ENCODE measurements around the gene HPN. TPM values are rescaled to one million over a fixed set of nuclear protein-coding genes. Genes with fewer than 3 reads are reported as not detected.

The HPN gene
- total RNA-seq, 3 donors from 2014 or later (not counting 1 experiment from before 2014, with no cell fraction given): not detected

DNA sequence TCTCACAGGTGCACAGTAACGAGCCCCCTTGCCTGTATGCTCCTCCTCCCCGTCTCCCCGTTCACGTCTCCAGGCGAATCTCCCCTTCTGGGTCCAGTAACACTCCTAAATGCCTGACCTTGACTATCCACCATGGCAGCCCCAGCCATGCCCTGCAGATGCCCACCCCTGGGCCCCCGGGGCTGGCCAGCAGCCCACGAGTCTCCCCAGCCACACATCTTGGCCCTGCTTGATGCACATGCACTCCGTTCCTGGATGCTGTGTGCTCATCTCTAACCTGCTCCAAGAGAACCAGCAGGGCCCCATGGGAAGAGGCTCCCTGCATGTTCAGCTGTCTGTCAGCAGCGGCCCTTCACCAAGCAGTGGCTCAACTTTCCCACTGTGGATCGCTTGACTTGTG lies 32.0 kb downstream of the HPN start:
- Mint-ChIP-seq H3K4me3 (no peak overlapping the region), H3K27me3 (ENCODE audit: low read depth in 2 of 2) (peaks cover 0 to 10% of the 10 kb centered on the region in 2 donors), H3K9me3 (no peaks in the 10 kb centered on the region), H3K27ac (no peak overlapping the region), H3K4me1 (peaks cover 0 to 22% of the 10 kb centered on the region in 2 donors), H3K36me3 (no peaks in the 10 kb centered on the region)
- H3K4me1 ChIP-seq (ENCODE audit: control insufficient read depth, insufficient read depth, low read length): peaks cover 22% of the 10 kb centered on the region
- H3K4me3 ChIP-seq (ENCODE audit: low read length): no peak overlapping the region
- WGBS (ENCODE audit: insufficient coverage): 86% methylated on average over 10 of the region's 10 CpGs
- TF ChIP-seq, protein P1, sequence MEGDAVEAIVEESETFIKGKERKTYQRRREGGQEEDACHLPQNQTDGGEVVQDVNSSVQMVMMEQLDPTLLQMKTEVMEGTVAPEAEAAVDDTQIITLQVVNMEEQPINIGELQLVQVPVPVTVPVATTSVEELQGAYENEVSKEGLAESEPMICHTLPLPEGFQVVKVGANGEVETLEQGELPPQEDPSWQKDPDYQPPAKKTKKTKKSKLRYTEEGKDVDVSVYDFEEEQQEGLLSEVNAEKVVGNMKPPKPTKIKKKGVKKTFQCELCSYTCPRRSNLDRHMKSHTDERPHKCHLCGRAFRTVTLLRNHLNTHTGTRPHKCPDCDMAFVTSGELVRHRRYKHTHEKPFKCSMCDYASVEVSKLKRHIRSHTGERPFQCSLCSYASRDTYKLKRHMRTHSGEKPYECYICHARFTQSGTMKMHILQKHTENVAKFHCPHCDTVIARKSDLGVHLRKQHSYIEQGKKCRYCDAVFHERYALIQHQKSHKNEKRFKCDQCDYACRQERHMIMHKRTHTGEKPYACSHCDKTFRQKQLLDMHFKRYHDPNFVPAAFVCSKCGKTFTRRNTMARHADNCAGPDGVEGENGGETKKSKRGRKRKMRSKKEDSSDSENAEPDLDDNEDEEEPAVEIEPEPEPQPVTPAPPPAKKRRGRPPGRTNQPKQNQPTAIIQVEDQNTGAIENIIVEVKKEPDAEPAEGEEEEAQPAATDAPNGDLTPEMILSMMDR (IDR thresholded peaks at IDR 0.05): no peak
- H3K27me3 ChIP-seq (ENCODE audit: control insufficient read depth, insufficient read depth, low read length): no peaks in the 10 kb centered on the region
- intact Hi-C loops (cut with micrococcal nuclease): no loop called here
- no peaks in the 10 kb centered on the region for H3K36me3 ChIP-seq (ENCODE audit: control insufficient read depth, insufficient read depth, low read length)
- no peak for DNase-seq
- H3K27ac ChIP-seq (ENCODE audit: low read length): no peak overlapping the region
- peaks cover 7% of the 10 kb centered on the region for H3K9me3 ChIP-seq (ENCODE audit: control insufficient read depth, insufficient read depth, low read length)
- no peak for ATAC-seq

DNA sequence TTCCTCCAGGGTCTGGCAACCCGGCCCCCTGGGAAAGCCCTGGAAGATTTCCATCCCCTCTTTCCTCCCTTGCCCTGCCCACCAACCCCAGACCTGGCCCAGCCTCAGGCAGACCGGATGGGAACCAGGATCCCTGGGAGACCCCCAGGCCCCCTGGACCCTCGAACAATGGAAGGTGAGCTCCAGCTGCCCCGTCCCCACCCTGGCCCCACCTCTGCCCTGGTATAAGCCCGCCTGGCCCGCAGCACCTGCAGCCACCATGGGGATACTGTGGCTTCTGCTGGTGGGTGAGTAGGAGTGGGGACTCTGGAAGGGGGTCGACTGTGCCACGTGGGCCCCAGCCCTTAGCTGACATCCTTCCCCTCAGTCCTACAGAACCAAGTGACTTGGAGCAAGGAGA lies 32.4 kb downstream of the HPN start:
- Mint-ChIP-seq H3K27me3 (ENCODE audit: low read depth in 2 of 2) (peaks cover 0 to 13% of the 10 kb centered on the region in 2 donors), H3K36me3 (no peaks in the 10 kb centered on the region), H3K4me1 (peaks cover 0 to 22% of the 10 kb centered on the region in 2 donors), H3K27ac (no peak overlapping the region), H3K9me3 (no peaks in the 10 kb centered on the region), H3K4me3 (no peak overlapping the region)
- Histone ChIP-seq H3K4me1 (ENCODE audit: control insufficient read depth, insufficient read depth, low read length) (peaks cover 22% of the 10 kb centered on the region), H3K27ac (ENCODE audit: low read length) (no peak overlapping the region), H3K27me3 (ENCODE audit: control insufficient read depth, insufficient read depth, low read length) (no peaks in the 10 kb centered on the region), H3K4me3 (ENCODE audit: low read length) (no peak overlapping the region), H3K9me3 (ENCODE audit: control insufficient read depth, insufficient read depth, low read length) (peaks cover 7% of the 10 kb centered on the region), H3K36me3 (ENCODE audit: control insufficient read depth, insufficient read depth, low read length) (no peaks in the 10 kb centered on the region)
- ATAC-seq (no peak), DNase-seq (no peak)
- intact Hi-C loops (cut with micrococcal nuclease): no loop called here
- TF ChIP-seq, protein P1 (IDR thresholded peaks at IDR 0.05): no peak
- 80% methylated on average over 8 of the region's 8 CpGs for WGBS (ENCODE audit: insufficient coverage)

DNA sequence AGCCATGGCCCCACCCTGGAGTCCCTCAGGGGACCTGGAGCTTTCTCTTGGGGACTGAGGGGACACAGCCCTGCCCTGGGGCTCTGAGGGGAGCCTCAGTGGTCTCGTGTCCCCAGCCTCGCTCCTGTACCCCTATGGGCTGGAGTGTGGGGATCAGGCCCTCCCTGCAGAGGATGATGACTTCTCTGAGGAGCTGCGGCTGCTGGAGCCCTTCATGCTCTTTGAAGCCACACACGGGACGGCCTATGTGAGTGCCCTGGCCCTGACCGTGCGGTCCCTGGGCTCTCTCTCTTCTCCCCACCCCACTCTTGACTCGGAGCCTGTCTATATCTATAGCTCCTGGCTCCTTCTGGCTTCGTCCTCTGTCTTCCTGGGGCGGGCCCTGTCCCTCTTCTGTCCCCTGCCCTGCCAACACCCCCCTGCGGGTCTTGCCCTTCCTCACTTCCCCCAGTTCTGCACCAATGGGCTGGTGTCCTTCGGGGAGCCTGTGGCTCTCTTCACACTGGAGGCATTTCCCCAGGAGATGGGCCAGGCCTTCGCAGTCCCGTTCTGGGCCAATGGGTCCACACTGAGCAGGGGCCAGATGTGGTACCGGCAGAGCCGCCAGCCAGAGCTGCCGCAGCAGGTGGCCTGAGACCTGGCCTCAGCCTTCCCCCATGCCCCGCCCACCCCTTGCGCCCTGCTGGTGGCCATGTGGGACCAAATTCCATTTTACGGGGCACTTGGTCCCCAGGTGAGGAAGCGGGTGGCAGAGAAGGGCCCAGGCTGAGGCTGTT lies 33.1 kb downstream of the HPN start:
- H3K27ac Mint-ChIP-seq: no peak overlapping the region
- intact Hi-C loops (cut with micrococcal nuclease): no loop called here
- H3K27me3 ChIP-seq (ENCODE audit: control insufficient read depth, insufficient read depth, low read length): no peaks in the 10 kb centered on the region
- TF ChIP-seq, protein P1 (IDR thresholded peaks at IDR 0.05): no peak
- peaks cover 7% of the 10 kb centered on the region for H3K9me3 ChIP-seq (ENCODE audit: control insufficient read depth, insufficient read depth, low read length)
- no peak overlapping the region for H3K4me3 ChIP-seq (ENCODE audit: low read length)
- H3K36me3 Mint-ChIP-seq: no peaks in the 10 kb centered on the region
- DNase-seq (no peak), ATAC-seq (no peak)
- WGBS (ENCODE audit: insufficient coverage): 82% methylated on average over 21 of the region's 21 CpGs
- H3K4me3 Mint-ChIP-seq: no peak overlapping the region
- no peaks in the 10 kb centered on the region for H3K9me3 Mint-ChIP-seq
- H3K27ac ChIP-seq (ENCODE audit: low read length): no peak overlapping the region
- peaks cover 0 to 22% of the 10 kb centered on the region in 2 donors for H3K4me1 Mint-ChIP-seq
- H3K27me3 Mint-ChIP-seq (ENCODE audit: low read depth in 2 of 2): peaks cover 0 to 16% of the 10 kb centered on the region in 2 donors
- H3K4me1 ChIP-seq (ENCODE audit: control insufficient read depth, insufficient read depth, low read length): peaks cover 22% of the 10 kb centered on the region
- no peaks in the 10 kb centered on the region for H3K36me3 ChIP-seq (ENCODE audit: control insufficient read depth, insufficient read depth, low read length)
